T-helper 2 cell treated with Interferon-gamma antibody and Interleukin-4, amounts not matched to agents 5 μg/mL and 100 μg/mL, for 36 hours (primary cell): ENCODE results near the gene LYPD8.

ENCODE experiments used
- DNase-seq: peaks from one replicate; pipeline ENCODE4 v3.0.0; 2021; ENCODE audit warnings: low spot score
- H3K27ac Mint-ChIP-seq: one replicate; pipeline ENCODE4 v1.8.0; 2021; ENCODE audit warnings: mild to moderate bottlenecking, mixed read lengths
- H3K27me3 Mint-ChIP-seq: one replicate; pipeline ENCODE4 v1.8.0; 2021; ENCODE audit warnings: low read depth, mixed read lengths
- H3K36me3 Mint-ChIP-seq: one replicate; pipeline ENCODE4 v1.8.0; 2021; ENCODE audit warnings: low read depth, mixed read lengths
- H3K4me1 Mint-ChIP-seq: one replicate; pipeline ENCODE4 v1.8.0; 2021; ENCODE audit warnings: low read depth, mixed read lengths
- H3K4me3 Mint-ChIP-seq: one replicate; pipeline ENCODE4 v1.8.0; 2022; ENCODE audit warnings: mild to moderate bottlenecking, moderate library complexity, mixed read lengths
- H3K9me3 Mint-ChIP-seq: one replicate; pipeline ENCODE4 v1.8.0; 2021; ENCODE audit warnings: mixed read lengths

Gene LYPD8

GRCh38 chr1:248703674-248704073, 51.9 kb downstream of the LYPD8 start:
- no peak for DNase-seq
- H3K4me3 Mint-ChIP-seq = no peak overlapping the region
- no peaks in the 10 kb centered on the region for H3K27me3 Mint-ChIP-seq
- no peaks in the 10 kb centered on the region for H3K4me1 Mint-ChIP-seq
- no peaks in the 10 kb centered on the region for H3K9me3 Mint-ChIP-seq
- no peak overlapping the region for H3K27ac Mint-ChIP-seq
- H3K36me3 Mint-ChIP-seq = no peaks in the 10 kb centered on the region

GRCh38 chr1:248702714-248703113, 52.8 kb downstream of the LYPD8 start, which contains the start of gene OR14I1:
TSS of gene OR14I1 (minus strand) at chr1:248702766.
- H3K4me1 Mint-ChIP-seq = no peaks in the 10 kb centered on the region
- H3K4me3 Mint-ChIP-seq = no peak within 1 kb of the TSS
- no peaks in the 10 kb centered on the region for H3K9me3 Mint-ChIP-seq
- no peaks in the 10 kb centered on the region for H3K36me3 Mint-ChIP-seq
- DNase-seq = no peak
- H3K27ac Mint-ChIP-seq = no peak within 1 kb of the TSS
- no peaks in the 10 kb centered on the region for H3K27me3 Mint-ChIP-seq

- Mint-ChIP-seq H3K27me3 (no peaks in the 10 kb centered on the region), H3K9me3 (no peaks in the 10 kb centered on the region), H3K4me1 (no peaks in the 10 kb centered on the region), H3K27ac (no peak overlapping the region), H3K4me3 (no peak overlapping the region), H3K36me3 (no peaks in the 10 kb centered on the region)
- DNase-seq = no peak
Observed at GRCh38 chr1:248699099-248699498, 56.5 kb downstream of the LYPD8 start.

- no peak overlapping the region for H3K4me3 Mint-ChIP-seq
- H3K4me1 Mint-ChIP-seq = no peaks in the 10 kb centered on the region
- H3K27ac Mint-ChIP-seq = no peak overlapping the region
- no peak for DNase-seq
- H3K9me3 Mint-ChIP-seq = no peaks in the 10 kb centered on the region
- no peaks in the 10 kb centered on the region for H3K36me3 Mint-ChIP-seq
- H3K27me3 Mint-ChIP-seq = no peaks in the 10 kb centered on the region
Observed at GRCh38 chr1:248697907-248698306, 57.7 kb downstream of the LYPD8 start.

GRCh38 chr1:248696774-248697173, 58.8 kb downstream of the LYPD8 start:
- H3K9me3 Mint-ChIP-seq = peaks cover 5% of the 10 kb centered on the region
- no peak for DNase-seq
- H3K4me3 Mint-ChIP-seq = no peak overlapping the region
- no peaks in the 10 kb centered on the region for H3K4me1 Mint-ChIP-seq
- H3K27me3 Mint-ChIP-seq = no peaks in the 10 kb centered on the region
- H3K27ac Mint-ChIP-seq = no peak overlapping the region
- no peaks in the 10 kb centered on the region for H3K36me3 Mint-ChIP-seq

GRCh38 chr1:248696261-248696660, 59.3 kb downstream of the LYPD8 start:
- Mint-ChIP-seq H3K27ac (no peak overlapping the region), H3K27me3 (no peaks in the 10 kb centered on the region), H3K9me3 (peaks cover 5% of the 10 kb centered on the region), H3K4me1 (no peaks in the 10 kb centered on the region), H3K36me3 (no peaks in the 10 kb centered on the region), H3K4me3 (no peak overlapping the region)
- DNase-seq = no peak

GRCh38 chr1:248695451-248696132, 60.0 kb downstream of the LYPD8 start:
- H3K36me3 Mint-ChIP-seq = no peaks in the 10 kb centered on the region
- no peak overlapping the region for H3K27ac Mint-ChIP-seq
- DNase-seq = no peak

GRCh38 chr1:248691567-248692155, 63.9 kb downstream of the LYPD8 start:
- Mint-ChIP-seq H3K4me1 (peaks cover 1% of the 10 kb centered on the region), H3K27ac (no peak overlapping the region), H3K4me3 (no peak overlapping the region), H3K27me3 (no peaks in the 10 kb centered on the region), H3K9me3 (peaks cover 5% of the 10 kb centered on the region), H3K36me3 (no peaks in the 10 kb centered on the region)
- DNase-seq = no peak

More at GRCh38 chr1:248695451-248696132, 60.0 kb downstream of the LYPD8 start:
- Mint-ChIP-seq H3K4me3 (no peak overlapping the region), H3K4me1 (no peaks in the 10 kb centered on the region), H3K27me3 (no peaks in the 10 kb centered on the region), H3K9me3 (peaks cover 5% of the 10 kb centered on the region)
